NCI-H69 (cell line): ENCODE results near the gene BBS1.
"Not testable (repeated sequence)": the region's sequence is repeated elsewhere in the genome, so short reads cannot be mapped to it uniquely, and the experiment has no call there.

Source experiments
- DNase-seq: peaks from one replicate; lab custom pipeline; 2025; lab: John Stamatoyannopoulos, UW

Gene BBS1

DNA sequence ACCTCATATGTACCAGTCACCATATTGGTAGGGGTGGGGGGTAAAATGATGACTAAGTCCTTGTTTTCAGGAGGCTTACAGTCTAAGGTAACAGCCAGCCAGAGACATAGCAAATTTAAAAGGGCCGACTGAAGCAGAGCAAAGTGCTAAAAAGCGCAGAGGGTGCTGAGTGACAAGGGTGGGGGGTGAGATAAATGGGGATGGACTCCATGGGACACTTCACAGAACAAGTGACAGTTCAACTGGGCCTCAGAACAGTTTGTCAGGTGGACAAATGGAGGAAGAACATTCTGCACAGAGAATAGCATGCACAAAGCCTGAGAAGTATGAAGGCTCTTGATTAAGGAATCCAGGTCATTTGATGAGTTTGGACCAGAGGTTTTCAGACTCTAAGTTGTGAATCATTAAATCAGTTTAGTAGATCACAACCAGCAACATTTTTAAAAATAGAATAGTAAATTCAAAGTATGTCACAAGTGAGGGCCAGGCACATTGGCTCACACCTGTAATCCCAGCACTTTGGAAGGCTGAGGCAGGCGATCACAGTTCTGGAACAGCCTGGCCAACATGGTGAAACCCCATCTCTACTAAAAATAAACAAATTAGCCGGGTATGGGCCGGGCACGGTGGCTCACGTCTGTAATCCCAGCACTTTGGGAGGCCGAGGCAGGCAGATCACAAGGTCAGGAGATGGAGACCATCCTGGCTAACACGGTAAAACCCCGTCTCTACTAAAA lies 14.0 kb downstream of the BBS1 start:
- DNase-seq: no peak

DNA sequence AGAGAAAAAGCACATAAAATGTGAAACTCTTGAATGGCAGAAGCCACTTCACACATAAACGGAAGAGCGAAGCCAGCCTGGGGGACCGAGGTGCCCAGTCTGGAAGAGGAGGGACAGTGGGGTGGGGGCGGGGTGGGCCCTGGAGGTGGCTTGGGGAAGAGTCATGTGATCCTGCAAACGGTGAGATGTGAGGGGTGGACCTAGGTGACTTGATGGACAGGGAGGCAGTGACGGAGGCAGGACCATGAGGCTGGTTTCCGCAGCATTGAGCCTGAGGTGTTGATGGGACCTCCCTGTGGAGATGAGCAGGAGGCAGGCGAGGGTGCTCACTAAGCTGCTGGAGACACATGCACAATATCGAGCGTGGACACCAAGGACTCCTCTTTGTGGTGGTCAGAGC lies 18.6 kb downstream of the BBS1 start:
- no peak for DNase-seq

DNA sequence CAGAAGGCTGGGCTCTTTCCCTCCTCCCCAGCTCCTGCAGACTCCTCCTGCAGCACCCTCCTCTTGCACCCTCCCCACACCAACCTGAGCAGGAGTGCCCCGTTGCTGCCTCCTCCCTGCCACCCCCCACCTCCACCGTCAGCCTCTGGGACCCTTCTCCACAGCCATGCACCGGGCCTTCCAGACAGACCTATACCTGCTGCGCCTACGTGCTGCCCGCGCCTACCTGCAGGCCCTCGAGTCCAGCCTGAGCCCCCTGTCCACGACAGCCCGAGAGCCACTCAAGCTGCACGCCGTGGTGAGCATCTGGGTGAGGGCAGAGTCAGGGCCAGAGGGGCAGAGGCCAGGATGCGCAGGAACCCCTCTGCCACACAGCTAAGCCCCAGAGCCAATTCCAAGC lies 19.2 kb downstream of the BBS1 start:
- no peak for DNase-seq

DNA sequence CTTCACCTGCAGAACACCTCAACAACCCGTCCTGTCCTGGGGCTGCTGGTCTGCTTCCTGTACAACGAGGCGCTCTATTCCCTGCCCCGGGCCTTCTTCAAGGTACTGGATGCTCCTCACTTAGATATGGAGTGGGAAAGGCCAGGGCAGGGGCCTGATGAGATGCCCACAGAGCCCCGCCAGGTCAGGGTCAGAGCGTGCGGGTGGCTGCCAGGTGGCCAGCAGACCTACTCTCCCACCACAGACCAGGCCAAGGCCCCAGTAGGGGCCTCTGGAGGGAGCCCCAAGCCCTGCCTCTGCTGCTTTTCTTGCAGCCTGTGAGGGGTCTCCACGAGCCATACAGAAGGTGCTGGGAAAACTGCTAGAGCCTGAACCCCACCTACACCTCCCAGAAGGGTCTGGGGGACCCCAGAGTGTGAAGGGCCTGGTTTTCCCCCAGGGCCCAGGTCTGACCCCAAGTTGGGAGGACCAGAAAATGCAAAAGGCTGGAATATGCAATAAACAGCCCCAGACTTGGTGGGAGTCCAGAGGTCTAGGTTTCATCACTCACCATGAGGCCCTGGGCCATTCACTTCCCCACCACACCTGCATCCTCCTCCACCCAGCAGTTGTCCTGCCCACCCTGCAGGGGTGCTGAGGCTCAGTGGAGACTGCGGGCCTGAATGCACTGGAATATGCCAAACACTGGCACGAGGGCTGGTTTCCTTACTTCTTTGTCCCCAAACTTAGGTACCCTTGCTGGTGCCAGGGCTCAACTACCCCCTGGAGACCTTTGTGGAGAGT lies 20.7 kb downstream of the BBS1 start:
- no peak for DNase-seq

DNA sequence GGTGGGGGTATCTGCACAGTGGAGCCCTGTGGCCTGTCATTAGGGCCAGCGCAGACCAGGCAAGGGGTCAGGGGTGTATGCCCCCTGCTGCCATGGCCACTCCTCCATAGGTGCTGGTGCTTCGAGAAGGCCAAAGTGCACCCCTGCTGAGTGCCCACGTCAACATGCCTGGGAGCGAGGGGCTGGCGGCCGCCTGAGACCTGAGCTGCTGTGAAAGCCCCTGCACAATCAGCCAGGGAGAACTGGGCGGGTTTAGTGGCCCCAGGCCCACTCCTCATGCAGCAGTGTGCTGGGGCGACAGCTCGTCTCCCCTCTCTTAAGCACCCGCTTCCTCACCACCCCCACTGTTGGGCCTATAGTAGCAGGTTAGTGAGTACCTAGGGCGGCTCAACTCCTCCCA lies 21.4 kb downstream of the BBS1 start:
- DNase-seq: no peak

DNA sequence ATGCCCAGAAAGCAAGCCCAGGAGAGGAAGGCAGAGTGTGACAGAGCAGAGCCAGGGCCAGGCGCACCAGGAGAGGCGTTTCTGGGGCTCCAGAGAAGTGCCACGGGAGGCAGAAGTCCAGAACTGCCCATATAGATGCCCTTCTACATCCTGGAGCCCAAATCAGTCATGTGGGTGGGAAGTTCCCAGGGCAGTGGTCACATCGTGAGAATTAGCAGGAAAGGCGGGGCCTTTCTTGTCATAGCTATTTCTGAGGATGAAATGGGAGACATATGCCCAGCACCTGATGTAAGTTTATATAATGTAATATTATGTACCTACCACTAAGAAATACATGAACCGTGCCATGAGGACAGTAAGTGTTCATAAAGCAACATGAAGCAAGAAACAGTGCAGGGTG lies 22.3 kb downstream of the BBS1 start:
- no peak for DNase-seq

- no peak for DNase-seq
Observed at GRCh38 chr11:66539170-66539869, 28.9 kb downstream of the BBS1 start.

DNA sequence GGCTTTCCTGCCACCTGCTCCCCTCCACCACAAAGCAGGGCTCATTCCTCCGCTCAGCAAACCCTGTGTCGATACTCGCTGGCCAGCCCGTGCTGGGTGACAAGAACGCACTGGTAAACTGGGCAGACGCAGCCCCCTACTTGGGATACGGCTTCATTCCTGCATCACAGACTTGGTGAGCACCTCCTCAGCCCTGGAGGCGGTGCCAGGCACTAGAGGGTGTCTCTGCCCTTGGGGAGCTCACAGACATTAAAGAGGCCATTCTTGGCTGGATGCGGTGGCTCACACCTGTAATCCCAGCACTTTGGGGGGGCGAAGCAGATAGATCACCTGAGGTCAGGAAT lies 29.4 kb downstream of the BBS1 start:
- DNase-seq: no peak

DNA sequence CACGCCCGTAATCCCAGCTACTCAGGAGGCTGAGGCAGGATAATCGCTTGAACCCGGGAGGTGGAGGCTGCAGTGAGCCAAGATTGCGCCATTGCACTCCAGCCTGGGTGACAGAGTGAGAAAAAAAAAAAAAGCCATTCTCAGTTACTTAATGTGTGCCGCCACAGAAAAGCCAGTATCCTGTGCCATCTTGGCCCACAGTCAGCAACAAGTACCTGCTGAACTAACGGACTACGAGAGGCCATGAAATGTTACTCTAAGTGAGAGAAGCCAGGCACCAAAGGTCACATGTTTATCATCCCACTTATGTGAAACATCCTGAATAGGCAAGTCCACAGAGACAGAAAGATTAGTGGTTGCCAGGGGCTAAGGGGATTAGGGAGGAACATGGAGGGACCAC lies 30.2 kb downstream of the BBS1 start:
- DNase-seq: not testable (repeated sequence)

DNA sequence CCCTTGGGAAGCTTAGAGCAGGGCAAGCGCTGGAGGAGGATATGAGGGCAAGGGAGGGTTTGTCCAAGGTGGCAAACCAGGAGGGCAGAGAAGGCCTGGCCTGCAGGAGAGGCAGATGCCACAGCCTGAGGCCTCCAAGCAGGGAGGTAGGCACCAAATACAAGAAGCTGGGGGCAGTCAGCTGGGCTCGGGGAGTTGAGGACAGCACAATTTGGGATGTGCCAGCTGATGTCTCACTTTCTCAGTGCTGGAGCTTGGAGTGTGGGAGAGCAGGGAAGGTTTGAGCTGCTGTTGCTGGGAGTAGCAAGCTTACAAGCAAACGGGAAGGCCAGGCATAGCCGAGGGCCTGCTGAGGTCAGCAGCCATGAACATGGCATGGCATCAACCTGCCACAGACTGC lies 31.5 kb downstream of the BBS1 start:
- no peak for DNase-seq

GRCh38 chr11:66542362-66542761 lies 31.9 kb downstream of the BBS1 start:
- no peak for DNase-seq

- no peak for DNase-seq
Observed at GRCh38 chr11:66543263-66544107, 33.0 kb downstream of the BBS1 start.

- DNase-seq: not testable (repeated sequence)
Observed at GRCh38 chr11:66544952-66545351, 34.5 kb downstream of the BBS1 start.

DNA sequence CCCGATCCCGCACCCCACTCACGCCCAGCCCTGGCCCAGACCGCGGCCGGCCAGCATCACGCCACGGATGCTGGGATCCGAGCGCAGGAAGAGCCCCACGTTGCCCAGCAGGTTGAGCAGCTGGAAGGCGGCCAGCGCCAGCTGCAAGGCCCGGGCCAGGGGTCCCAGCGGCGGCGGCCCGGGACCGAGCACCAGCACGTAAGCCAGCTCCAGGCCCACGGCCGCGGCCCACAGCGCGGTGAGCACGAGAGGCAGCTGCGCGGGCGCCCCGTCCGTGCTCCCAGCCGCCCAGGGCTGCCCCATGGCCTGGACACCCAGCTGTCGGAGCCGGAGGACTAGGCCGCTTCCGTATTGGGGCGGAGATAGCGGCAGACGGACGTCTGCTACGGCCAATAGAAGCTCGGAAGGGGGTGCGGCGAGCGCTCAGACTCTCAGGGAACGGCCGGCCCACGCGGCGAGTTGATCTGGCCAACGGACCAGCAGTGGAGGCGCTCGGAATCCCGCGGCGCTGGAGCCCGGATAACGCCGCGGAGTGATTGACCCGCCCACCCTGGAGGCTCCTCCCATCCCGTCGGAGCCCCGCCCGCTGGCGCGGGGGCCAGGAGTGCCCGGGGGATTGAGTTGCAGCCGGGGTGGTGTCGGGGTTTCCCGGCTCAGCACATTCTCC lies 35.4 kb downstream of the BBS1 start, which contains the start of gene ZDHHC24:
Gene ZDHHC24, minus strand, starts transcription at position 348 of the 667 bp plus-strand sequence. Its CDS starts 45 bp downstream, at position 303.
- DNase-seq: peak; percentile 99

DNA sequence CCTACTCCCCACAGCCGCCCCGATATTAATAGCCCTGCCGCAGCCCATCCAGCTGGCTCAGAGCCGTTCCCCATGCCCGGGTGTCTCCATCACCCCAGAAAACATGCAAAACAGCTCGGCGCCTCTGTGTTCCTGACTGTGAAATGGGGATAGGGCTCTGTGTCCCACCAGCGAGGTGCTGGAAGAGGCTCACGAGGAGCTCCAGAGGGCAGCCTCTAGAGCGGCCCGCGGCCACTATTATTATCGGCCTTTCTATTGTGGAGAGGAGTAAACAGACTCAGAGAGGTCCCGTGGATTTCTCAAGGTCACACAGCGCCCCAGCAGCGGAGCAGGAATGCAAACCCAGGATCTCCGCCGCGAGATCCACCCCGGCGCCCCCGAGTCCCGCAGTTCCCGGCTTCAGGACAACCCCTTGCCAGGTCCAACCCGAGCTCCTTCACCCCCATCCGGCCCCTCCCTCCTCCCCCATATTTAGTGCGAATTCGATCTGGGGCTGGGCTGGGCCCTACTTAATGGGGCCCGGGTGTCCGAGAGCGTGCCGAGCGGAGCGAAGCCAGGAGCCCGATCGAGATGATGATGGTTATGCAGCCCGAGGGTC lies 36.0 kb downstream of the BBS1 start, which contains the start of gene ACTN3:
Gene ACTN3, plus strand, starts transcription at position 536 of the 598 bp plus-strand sequence. Its CDS starts 35 bp downstream, at position 571.
- no peak for DNase-seq

DNA sequence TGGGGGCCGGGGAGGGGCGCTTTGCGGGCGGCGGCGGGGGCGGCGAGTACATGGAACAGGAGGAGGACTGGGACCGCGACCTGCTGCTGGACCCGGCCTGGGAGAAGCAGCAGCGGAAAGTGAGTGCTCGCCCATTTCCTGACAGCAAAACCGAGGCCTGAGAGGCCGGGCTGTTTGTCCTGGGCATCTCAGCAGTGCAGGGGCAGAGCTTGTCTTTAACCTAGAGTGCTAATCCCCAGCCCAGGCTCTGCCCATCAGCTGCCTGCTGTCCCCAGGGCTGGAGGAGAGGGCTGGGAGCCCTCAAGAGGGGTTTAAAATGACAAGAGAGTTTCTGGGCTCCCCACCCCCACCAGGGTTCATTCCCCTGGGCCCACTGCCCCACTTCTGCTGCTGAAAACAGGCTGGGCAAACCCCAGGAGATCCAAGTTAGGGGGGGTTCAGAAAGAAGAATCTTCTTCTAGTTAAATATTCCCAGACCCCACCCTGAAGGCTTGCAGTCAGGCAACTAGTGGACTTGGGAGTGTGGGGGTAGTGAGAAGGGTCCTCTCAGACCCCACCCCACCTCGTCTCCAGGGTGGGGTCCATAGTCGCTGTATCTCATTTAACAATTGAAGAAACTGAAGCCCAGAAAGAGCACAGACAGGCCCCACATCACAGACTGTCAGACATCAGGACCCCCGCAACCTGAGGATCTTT lies 36.7 kb downstream of the BBS1 start:
- no peak for DNase-seq

GRCh38 chr11:66547662-66548009 lies 37.2 kb downstream of the BBS1 start:
- DNase-seq: no peak

GRCh38 chr11:66548041-66548440 lies 37.6 kb downstream of the BBS1 start:
- DNase-seq: peak; percentile 28

- no peak for DNase-seq
Observed at GRCh38 chr11:66548774-66549630, 38.6 kb downstream of the BBS1 start.
